ENCODE measurements around the gene SLC30A2. TPM values are rescaled to one million over a fixed set of nuclear protein-coding genes. Genes with fewer than 3 reads are reported as not detected.

Gene SLC30A2
- total RNA-seq, 1 experiment from 2014 or later = not detected

GRCh38 chr1:26072305-26072704 is 26.4 kb upstream of the SLC30A2 start:
- TF ChIP-seq ZBTB33 (IDR thresholded peaks at IDR 0.05; ENCODE audit: extremely low read depth, insufficient replicate concordance, low read length) (no peak), YY1 (IDR thresholded peaks at IDR 0.05; ENCODE audit: extremely low read depth, insufficient replicate concordance, low read depth, low read length) (no peak), SIN3A (IDR thresholded peaks at IDR 0.05; ENCODE audit: low read depth) (no peak)
- TF ChIP-seq, protein P1, sequence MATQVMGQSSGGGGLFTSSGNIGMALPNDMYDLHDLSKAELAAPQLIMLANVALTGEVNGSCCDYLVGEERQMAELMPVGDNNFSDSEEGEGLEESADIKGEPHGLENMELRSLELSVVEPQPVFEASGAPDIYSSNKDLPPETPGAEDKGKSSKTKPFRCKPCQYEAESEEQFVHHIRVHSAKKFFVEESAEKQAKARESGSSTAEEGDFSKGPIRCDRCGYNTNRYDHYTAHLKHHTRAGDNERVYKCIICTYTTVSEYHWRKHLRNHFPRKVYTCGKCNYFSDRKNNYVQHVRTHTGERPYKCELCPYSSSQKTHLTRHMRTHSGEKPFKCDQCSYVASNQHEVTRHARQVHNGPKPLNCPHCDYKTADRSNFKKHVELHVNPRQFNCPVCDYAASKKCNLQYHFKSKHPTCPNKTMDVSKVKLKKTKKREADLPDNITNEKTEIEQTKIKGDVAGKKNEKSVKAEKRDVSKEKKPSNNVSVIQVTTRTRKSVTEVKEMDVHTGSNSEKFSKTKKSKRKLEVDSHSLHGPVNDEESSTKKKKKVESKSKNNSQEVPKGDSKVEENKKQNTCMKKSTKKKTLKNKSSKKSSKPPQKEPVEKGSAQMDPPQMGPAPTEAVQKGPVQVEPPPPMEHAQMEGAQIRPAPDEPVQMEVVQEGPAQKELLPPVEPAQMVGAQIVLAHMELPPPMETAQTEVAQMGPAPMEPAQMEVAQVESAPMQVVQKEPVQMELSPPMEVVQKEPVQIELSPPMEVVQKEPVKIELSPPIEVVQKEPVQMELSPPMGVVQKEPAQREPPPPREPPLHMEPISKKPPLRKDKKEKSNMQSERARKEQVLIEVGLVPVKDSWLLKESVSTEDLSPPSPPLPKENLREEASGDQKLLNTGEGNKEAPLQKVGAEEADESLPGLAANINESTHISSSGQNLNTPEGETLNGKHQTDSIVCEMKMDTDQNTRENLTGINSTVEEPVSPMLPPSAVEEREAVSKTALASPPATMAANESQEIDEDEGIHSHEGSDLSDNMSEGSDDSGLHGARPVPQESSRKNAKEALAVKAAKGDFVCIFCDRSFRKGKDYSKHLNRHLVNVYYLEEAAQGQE (IDR thresholded peaks at IDR 0.05; ENCODE audit: low read depth) = no peak
- Histone ChIP-seq H3K27me3 (ENCODE audit: insufficient read depth, low read length) (no peaks in the 10 kb centered on the region; the same call in 1 of the 2 replicates), H3K9ac (ENCODE audit: low read length) (no peak overlapping the region), H3K4me3 (replicated peaks in 1 of 2; ENCODE audit: low read depth in 1 of 2, low read length in 2 of 2) (no peak overlapping the region), H3K9me3 (ENCODE audit: control insufficient read depth in 1 of 2, insufficient read depth in 1 of 2, low read depth in 1 of 2, low read length in 2 of 2) (no peaks in the 10 kb centered on the region), H3K4me2 (ENCODE audit: low read length) (no peak overlapping the region), H3K9me2 (ENCODE audit: insufficient read depth) (no peaks in the 10 kb centered on the region), H2AFZ (ENCODE audit: low read depth, low read length, poor library complexity, severe bottlenecking) (no peak overlapping the region), H3K79me2 (ENCODE audit: insufficient read depth, low read length) (no peaks in the 10 kb centered on the region), H3K4me1 (ENCODE audit: control insufficient read depth in 1 of 2, insufficient read depth in 2 of 2, low read length in 2 of 2) (peaks cover 4 to 7% of the 10 kb centered on the region in 2 experiments; a peak in 2 of 4 replicates), H4K20me1 (ENCODE audit: insufficient read depth) (no peaks in the 10 kb centered on the region), H3K27ac (ENCODE audit: low read depth, low read length) (no peak overlapping the region), H3K36me3 (ENCODE audit: control insufficient read depth in 1 of 2, insufficient read depth in 2 of 2, low read length in 2 of 2) (no peaks in the 10 kb centered on the region)
- no peak for DNase-seq (ENCODE audit: low read depth, low spot score)
- CTCF ChIA-PET = no interaction called here
- RAD21 ChIA-PET (ENCODE audit: low non-redundant PET in 1 of 2, low total read pairs in 2 of 2, uncharacterized antibody in 2 of 2, unreplicated experiment in 2 of 2) = no interaction called here
- BruUV-seq (replicated peaks) = no TSS peak
- ATAC-seq = no peak
- POLR2A ChIA-PET = no interaction called here
- intact Hi-C loops (cut with micrococcal nuclease) = no loop called here
